SK-N-SH (cell line): ENCODE results near the gene TMEM170A. TPM values are rescaled to one million over a fixed set of nuclear protein-coding genes. Genes with fewer than 3 reads are reported as not detected.

ENCODE experiments used
- CTCF ChIA-PET: fragments of 300-600, 350-600 bp; formaldehyde crosslinking; extraction: SDS; loops from one replicate; lab custom pipeline; 2021; lab: Yijun Ruan, JAX
- POLR2A ChIA-PET: fragments of 350-600 bp; sonication (Branson Sonifier 250); formaldehyde crosslinking; extraction: SDS; loops from one replicate; lab custom pipeline; 2020; ENCODE audit warnings: antibody characterized with exemption, inconsistent platforms; lab: Yijun Ruan, JAX
- DNase-seq: peaks from one replicate; pipeline ENCODE4 v3.0.0; 2012
- H2AFZ ChIP-seq: fragments of 200-600 bp; sonication (generic); 2 replicates; pipeline ENCODE4 v1.8.1; 2016; ENCODE audit warnings: antibody characterized with exemption, mild to moderate bottlenecking, low read depth
- H3F3A ChIP-seq: fragments of 200-600 bp; sonication (generic); replicated peaks from 2 replicates; pipeline ENCODE3; 2016; ENCODE audit warnings: antibody characterized with exemption, mild to moderate bottlenecking; ENCODE audit not compliant: insufficient read depth
- H3K27ac ChIP-seq, 2 experiments: fragments of 200-500 bp in 1 of 2; fragments of 200-600 bp in 1 of 2; sonication (Bioruptor generic) in 1 of 2; sonication (generic), shearing (Covaris generic) in 1 of 2; 2 replicates each; pipeline versions ENCODE4 v1.5.1 to v1.6.1; 2014 to 2016; ENCODE audit warnings: low read depth in 2 of 2, inconsistent platforms in 1 of 2, low read length in 1 of 2, mild to moderate bottlenecking in 1 of 2, mixed read lengths in 1 of 2
- H3K27me3 ChIP-seq: fragments of 200-600 bp; sonication (generic), shearing (Covaris generic); 2 replicates; pipeline ENCODE4 v1.6.1; 2016; ENCODE audit warnings: mixed run types; ENCODE audit not compliant: insufficient read depth
- H3K36me3 ChIP-seq, 2 experiments: fragments of 200-500 bp in 1 of 2; fragments of 200-600 bp in 1 of 2; sonication (Bioruptor generic) in 1 of 2; sonication (generic) in 1 of 2; replicated peaks in 1 of 2; 2 replicates each; pipeline versions ENCODE3 to v1.5.1; 2014 to 2016; ENCODE audit warnings: low read length in 1 of 2, mild to moderate bottlenecking in 1 of 2; ENCODE audit not compliant: insufficient read depth in 2 of 2, control insufficient read depth in 1 of 2
- H3K4me1 ChIP-seq, 2 experiments: fragments of 200-500 bp in 1 of 2; fragments of 200-600 bp in 1 of 2; sonication (Bioruptor generic) in 1 of 2; sonication (generic), shearing (Covaris generic) in 1 of 2; 2 replicates each; pipeline versions ENCODE4 v1.5.1 to v1.6.1; 2014 to 2016; ENCODE audit warnings: low read depth in 1 of 2, low read length in 1 of 2, mixed run types in 1 of 2; ENCODE audit not compliant: insufficient read depth in 2 of 2, control insufficient read depth in 1 of 2
- H3K4me2 ChIP-seq: fragments of 200-600 bp; sonication (generic), shearing (Covaris generic); 2 replicates; pipeline ENCODE4 v1.6.1; 2017; ENCODE audit warnings: mixed run types
- H3K4me3 ChIP-seq, 2 experiments: fragments of 200-500 bp in 1 of 2; fragments of 200-600 bp in 1 of 2; sonication (Bioruptor generic) in 1 of 2; sonication (generic), shearing (Covaris generic) in 1 of 2; 2 replicates each; pipeline versions ENCODE4 v1.5.1 to v1.8.1; 2014 to 2016; ENCODE audit warnings: low read depth in 2 of 2, inconsistent platforms in 1 of 2, low read length in 1 of 2, mild to moderate bottlenecking in 1 of 2, mixed read lengths in 1 of 2, moderate library complexity in 1 of 2
- H3K79me2 ChIP-seq: fragments of 200-600 bp; sonication (generic); 2 replicates; pipeline ENCODE4 v1.8.1; 2017; ENCODE audit warnings: mild to moderate bottlenecking; ENCODE audit not compliant: insufficient read depth
- H3K9ac ChIP-seq: fragments of 200-600 bp; sonication (generic); 2 replicates; pipeline ENCODE4 v1.6.1; 2017; ENCODE audit warnings: mixed run types
- H3K9me2 ChIP-seq: fragments of 200-600 bp; sonication (generic); 2 replicates; pipeline ENCODE4 v1.6.1; 2017; ENCODE audit warnings: mixed run types
- H3K9me3 ChIP-seq: fragments of 200-600 bp; sonication (generic); 2 replicates; pipeline ENCODE4 v1.6.1; 2017; ENCODE audit warnings: mixed run types, mild to moderate bottlenecking, moderate library complexity
- H4K20me1 ChIP-seq: fragments of 200-600 bp; sonication (generic); 2 replicates; pipeline ENCODE4 v1.6.1; 2017; ENCODE audit warnings: mild to moderate bottlenecking, mixed run types; ENCODE audit not compliant: insufficient read depth
- CTCF ChIP-seq: fragments of 200-600 bp; sonication (generic); IDR thresholded peaks from 2 replicates; pipeline ENCODE4 v1.6.1; 2017; ENCODE audit warnings: antibody characterized with exemption, mild to moderate bottlenecking, moderate library complexity
- FOXM1 ChIP-seq: IDR thresholded peaks from 2 replicates; pipeline ENCODE4 v1.4.0; 2012; ENCODE audit warnings: low read depth, mild to moderate bottlenecking
- GABPA ChIP-seq: IDR thresholded peaks from 2 replicates; pipeline ENCODE4 v1.4.0; 2012; ENCODE audit warnings: low read depth, mild to moderate bottlenecking
- JUND ChIP-seq: IDR thresholded peaks from 2 replicates; pipeline ENCODE4 v1.4.0; 2012
- MAX ChIP-seq: IDR thresholded peaks from 2 replicates; pipeline ENCODE4 v1.4.0; 2012; ENCODE audit warnings: low read depth
- MEF2A ChIP-seq: IDR thresholded peaks from 2 replicates; pipeline ENCODE4 v1.4.0; 2012; ENCODE audit warnings: low read depth, borderline replicate concordance
- RFX5 ChIP-seq: IDR thresholded peaks from 2 replicates; pipeline ENCODE4 v1.6.1; 2012; ENCODE audit warnings: mild to moderate bottlenecking, improper control_type of control experiment, low read length
- RXRA ChIP-seq: IDR thresholded peaks from 2 replicates; pipeline ENCODE4 v1.4.0; 2012; ENCODE audit warnings: low read depth, mild to moderate bottlenecking, borderline replicate concordance
- SIN3A ChIP-seq: IDR thresholded peaks from 2 replicates; pipeline ENCODE4 v1.6.1; 2012; ENCODE audit warnings: low read depth, mild to moderate bottlenecking, low read length, moderate library complexity, borderline replicate concordance
- SMC3 ChIP-seq: IDR thresholded peaks from 2 replicates; pipeline ENCODE4 v1.6.1; 2012; ENCODE audit warnings: low read depth, low read length, improper control_type of control experiment
- TAF1 ChIP-seq: IDR thresholded peaks from 2 replicates; pipeline ENCODE4 v1.6.1; 2012; ENCODE audit warnings: low read depth, mild to moderate bottlenecking, low read length, moderate library complexity, borderline replicate concordance
- TCF12 ChIP-seq: IDR thresholded peaks from 2 replicates; pipeline ENCODE4 v1.4.0; 2012
- USF2 ChIP-seq: fragments of 150-350 bp; IDR thresholded peaks from 2 replicates; pipeline ENCODE4 v1.6.1; 2017; ENCODE audit warnings: antibody characterized with exemption, low read length, low read depth, borderline replicate concordance
- ZBTB33 ChIP-seq: IDR thresholded peaks from 2 replicates; pipeline ENCODE4 v1.4.0; 2012; ENCODE audit warnings: low read depth, borderline replicate concordance
- WGBS: methylation state at CpG from one replicate; pipeline ENCODE4 v1.1.6; 2017; ENCODE audit warnings: low lambda C conversion rate; 5-methylcytosine and 5-hydroxymethylcytosine counted together
- polyA plus RNA-seq, 3 experiments: library from polyadenylated mRNA; depleted of rRNA; stranded (reverse); fragments of >200 nt; gene quantifications; 2 replicates each; pipeline ENCODE4 v1.2.3, GENCODE V29; 2012

Gene TMEM170A
- polyA plus RNA-seq, 1 of the 3 experiments (the other 2 are of a cell fraction), result 9.2 TPM

- no peak overlapping the region for H3K4me3 ChIP-seq
- H4K20me1 ChIP-seq, result no peaks in the 10 kb centered on the region
- no peak for DNase-seq
- no peak overlapping the region for H3K4me2 ChIP-seq
- TF ChIP-seq MEF2A (no peak), JUND (no peak), RFX5 (no peak), SIN3A (no peak), MAX (no peak), FOXM1 (no peak), USF2 (no peak), TCF12 (no peak), GABPA (no peak), RXRA (no peak), ZBTB33 (no peak), CTCF (no peak), TAF1 (no peak), SMC3 (no peak)
- TF ChIP-seq, all 33 proteins: peak for 0
- no peaks in the 10 kb centered on the region for H3F3A ChIP-seq
- H3K9me3 ChIP-seq, result no peaks in the 10 kb centered on the region
- H2AFZ ChIP-seq, result no peak overlapping the region
- H3K4me1 ChIP-seq, result peaks cover 0 to 3% of the 10 kb centered on the region in 2 experiments; a peak in 1 of 4 replicates
- no peak overlapping the region for H3K9ac ChIP-seq
- no peaks in the 10 kb centered on the region for H3K79me2 ChIP-seq
- no peaks in the 10 kb centered on the region for H3K9me2 ChIP-seq
- no peaks in the 10 kb centered on the region for H3K27me3 ChIP-seq
- no peak overlapping the region for H3K27ac ChIP-seq
- CTCF ChIA-PET, result interaction anchor here (0.6 to 2.2 kb wide), 5 partner anchors 13 to 143 kb away, joined by 4 to 9 read pairs (median 4); partner anchors contain the start of gene TMEM170A
- 56% methylated on average over 4 of the region's 4 CpGs for WGBS
- no peaks in the 10 kb centered on the region for H3K36me3 ChIP-seq
- POLR2A ChIA-PET, result interaction anchor here (1.6 kb wide), 1 partner anchor 39 kb away, joined by 6 read pairs; no protein-coding TSS in a partner anchor
Measured at GRCh38 chr16:75477680-75478473, 13.4 kb upstream of the TMEM170A start.
